Large intestine (tissue), 3 donors: ENCODE measurements around the gene COL6A6. TPM values are rescaled to one million over a fixed set of nuclear protein-coding genes. Genes with fewer than 3 reads are reported as not detected.

Experiments
- DNase-seq, 2 donors: peaks; one replicate each; pipeline versions ENCODE4 v3.0.0 to v3.0.0-alpha.2; 2013
- H3K27ac ChIP-seq: one replicate; pipeline ENCODE4 v1.5.1; 2013; ENCODE audit warnings: low read length
- H3K27me3 ChIP-seq: 2 replicates; pipeline ENCODE4 v1.6.1; 2013; ENCODE audit warnings: low read length; ENCODE audit not compliant: control insufficient read depth, insufficient read depth
- H3K36me3 ChIP-seq: 2 replicates; pipeline ENCODE4 v1.6.1; 2013; ENCODE audit warnings: low read length; ENCODE audit not compliant: control insufficient read depth, insufficient read depth
- H3K4me1 ChIP-seq: one replicate; pipeline ENCODE4 v1.6.1; 2013; ENCODE audit warnings: low read length; ENCODE audit not compliant: control insufficient read depth, insufficient read depth
- H3K4me3 ChIP-seq: one replicate; pipeline ENCODE4 v1.5.1; 2013; ENCODE audit warnings: low read length
- H3K9me3 ChIP-seq: one replicate; pipeline ENCODE4 v1.6.1; 2013; ENCODE audit warnings: mild to moderate bottlenecking, low read depth, low read length, moderate library complexity; ENCODE audit not compliant: control insufficient read depth
- WGBS: methylation state at CpG from one replicate; pipeline ENCODE4 v1.1.5; 2013; ENCODE audit warnings: low lambda C conversion rate; ENCODE audit not compliant: insufficient coverage; 5-methylcytosine and 5-hydroxymethylcytosine counted together
- polyA plus RNA-seq: library from polyadenylated mRNA; unstranded; fragments of 120-200 nt; gene quantifications from one replicate; pipeline ENCODE4 v1.2.1, GENCODE V29; 2013

COL6A6 gene
- polyA plus RNA-seq, 1 donor: 7.6 TPM

GRCh38 chr3:130504701-130505100 lies 12.3 kb upstream of the COL6A6 start:
- H3K27ac ChIP-seq: no peak overlapping the region
- H3K9me3 ChIP-seq: no peaks in the 10 kb centered on the region

DNA sequence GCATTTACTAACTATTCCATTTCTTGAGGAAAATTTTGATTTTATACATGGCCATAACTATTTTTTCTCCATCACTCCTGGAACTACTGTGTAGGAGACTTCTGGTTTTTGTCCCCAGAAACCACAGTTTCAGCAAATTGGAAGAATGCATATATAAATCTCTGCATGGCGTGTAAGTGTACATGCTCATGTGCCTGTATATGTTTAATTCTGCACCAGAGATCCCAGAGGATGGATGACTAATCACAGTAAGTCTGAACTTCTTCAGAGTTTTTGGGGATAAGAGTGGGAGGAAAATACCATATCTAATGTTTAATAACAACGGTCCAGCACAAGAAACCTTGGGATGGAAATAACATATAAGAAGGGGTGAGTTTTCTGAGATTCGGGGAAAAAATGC lies 10.9 kb upstream of the COL6A6 start:
- no peaks in the 10 kb centered on the region for H3K36me3 ChIP-seq
- no peak overlapping the region for H3K27ac ChIP-seq
- WGBS: no CpG with 5 or more reads among the region's 3 CpGs
- H3K4me3 ChIP-seq: no peak overlapping the region
- no peaks in the 10 kb centered on the region for H3K27me3 ChIP-seq
- no peaks in the 10 kb centered on the region for H3K4me1 ChIP-seq
- DNase-seq: no peak
- no peaks in the 10 kb centered on the region for H3K9me3 ChIP-seq

More at GRCh38 chr3:130504701-130505100, 12.3 kb upstream of the COL6A6 start:
- no peaks in the 10 kb centered on the region for H3K4me1 ChIP-seq
- no peaks in the 10 kb centered on the region for H3K27me3 ChIP-seq
- no peak for DNase-seq
- WGBS: 80% methylated on average over 1 of the region's 2 CpGs
- no peak overlapping the region for H3K4me3 ChIP-seq
- H3K36me3 ChIP-seq: no peaks in the 10 kb centered on the region

- no peaks in the 10 kb centered on the region for H3K27me3 ChIP-seq
- no peaks in the 10 kb centered on the region for H3K9me3 ChIP-seq
- H3K4me1 ChIP-seq: no peaks in the 10 kb centered on the region
- H3K4me3 ChIP-seq: no peak overlapping the region
- WGBS: no CpG with 5 or more reads among the region's 2 CpGs
- DNase-seq: no peak
- no peaks in the 10 kb centered on the region for H3K36me3 ChIP-seq
- H3K27ac ChIP-seq: no peak overlapping the region
These were observed 9.2 kb upstream of the COL6A6 start for GRCh38 chr3:130507746-130508145.

DNA sequence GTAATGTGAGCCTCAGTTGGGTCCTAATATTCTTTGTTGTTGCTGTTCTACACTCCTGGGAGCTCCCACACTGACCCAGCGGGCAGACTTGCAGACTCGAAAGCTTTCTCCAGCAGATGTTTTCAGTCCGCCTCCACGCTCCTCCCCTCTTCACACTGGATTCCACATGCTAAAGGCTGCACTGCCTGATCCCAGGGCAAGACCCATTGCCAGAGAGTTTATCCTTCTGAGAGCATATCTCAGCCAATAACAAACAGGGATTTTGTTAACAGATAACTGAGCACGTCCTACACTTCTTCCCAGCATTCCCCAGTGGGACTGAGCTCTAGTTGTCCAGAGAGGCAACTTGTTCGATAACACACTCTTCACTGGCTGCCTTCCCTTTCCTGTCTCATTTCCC lies 8.0 kb upstream of the COL6A6 start:
- peak in 1 of 2 donors; percentile 19 for DNase-seq
- no peaks in the 10 kb centered on the region for H3K9me3 ChIP-seq
- no peaks in the 10 kb centered on the region for H3K27me3 ChIP-seq
- H3K4me3 ChIP-seq: no peak overlapping the region
- H3K27ac ChIP-seq: no peak overlapping the region
- no peaks in the 10 kb centered on the region for H3K36me3 ChIP-seq
- 37% methylated on average over 4 of the region's 6 CpGs for WGBS
- no peaks in the 10 kb centered on the region for H3K4me1 ChIP-seq

DNA sequence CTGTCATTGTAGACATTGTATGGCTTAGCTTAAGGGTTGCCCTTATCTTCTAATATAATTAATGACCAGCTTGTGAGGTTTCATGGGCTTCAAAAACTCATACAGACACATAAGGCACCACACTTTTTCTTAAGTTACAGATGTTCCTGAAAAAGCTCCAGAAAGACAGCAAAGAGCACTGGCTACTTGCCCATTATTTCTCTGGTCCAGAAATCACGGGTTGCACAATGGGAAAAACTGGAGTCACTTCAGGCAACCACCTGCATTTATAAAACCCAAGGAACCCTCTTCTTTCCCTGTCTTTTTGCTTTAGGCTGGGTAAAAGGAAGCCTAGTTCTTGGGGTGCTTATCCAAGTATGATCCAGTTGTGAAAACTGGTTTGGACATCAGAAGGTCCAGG lies 2.3 kb upstream of the COL6A6 start:
- H3K9me3 ChIP-seq: no peaks in the 10 kb centered on the region
- H3K4me3 ChIP-seq: no peak overlapping the region
- no peaks in the 10 kb centered on the region for H3K36me3 ChIP-seq
- no peaks in the 10 kb centered on the region for H3K4me1 ChIP-seq
- H3K27ac ChIP-seq: no peak overlapping the region
- peaks cover 28% of the 10 kb centered on the region for H3K27me3 ChIP-seq
- WGBS: no CpG with 5 or more reads among the region's 1 CpG
- DNase-seq: no peak

DNA sequence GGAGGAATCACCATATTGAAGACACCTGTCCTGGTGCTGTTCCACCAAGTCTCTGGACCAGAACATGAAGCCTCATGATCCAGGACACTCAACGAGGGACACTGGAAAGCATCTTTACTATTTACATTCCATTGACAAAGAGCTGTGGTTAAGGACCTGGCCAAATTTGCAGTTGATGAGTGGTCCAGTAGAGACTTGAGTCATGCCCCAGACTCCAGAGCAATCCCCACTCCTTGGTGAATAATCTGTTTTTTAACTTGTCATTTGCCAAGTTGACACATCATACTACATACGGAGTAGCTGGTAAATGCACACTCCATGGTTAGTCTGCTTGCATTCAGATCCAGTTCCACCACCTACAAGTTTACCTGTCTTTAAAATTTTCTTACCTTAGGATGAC lies 1.2 kb upstream of the COL6A6 start:
- Histone ChIP-seq H3K4me3 (no peak overlapping the region), H3K4me1 (no peaks in the 10 kb centered on the region), H3K27me3 (peaks cover 28% of the 10 kb centered on the region), H3K27ac (no peak overlapping the region), H3K36me3 (no peaks in the 10 kb centered on the region), H3K9me3 (no peaks in the 10 kb centered on the region)
- DNase-seq: no peak
- no CpG with 5 or more reads among the region's 2 CpGs for WGBS

DNA sequence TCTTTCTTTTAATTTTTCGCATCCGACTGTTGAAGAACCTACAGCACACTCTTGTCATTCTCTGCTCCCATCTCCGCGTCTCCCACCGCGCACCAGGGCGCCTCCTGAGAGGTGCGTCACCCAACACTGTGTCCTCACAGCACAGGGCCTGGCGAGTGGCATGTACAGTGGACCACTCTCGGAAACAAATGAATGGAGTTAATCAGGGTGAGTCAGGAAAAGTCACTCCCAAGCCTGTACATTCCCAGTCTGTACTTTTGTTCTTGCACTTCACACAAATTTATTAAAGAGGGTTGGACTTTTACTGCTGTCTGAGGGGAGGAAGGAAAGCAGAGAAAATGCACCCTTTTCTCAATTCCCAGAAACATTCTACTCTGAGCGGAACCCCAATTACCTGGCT lies 625 bp downstream of the COL6A6 start:
- peaks cover 28% of the 10 kb centered on the region for H3K27me3 ChIP-seq
- H3K27ac ChIP-seq: no peak overlapping the region
- 33% methylated on average over 3 of the region's 11 CpGs for WGBS
- DNase-seq: no peak
- H3K4me1 ChIP-seq: no peaks in the 10 kb centered on the region
- no peak overlapping the region for H3K4me3 ChIP-seq
- no peaks in the 10 kb centered on the region for H3K36me3 ChIP-seq
- no peaks in the 10 kb centered on the region for H3K9me3 ChIP-seq

GRCh38 chr3:130519754-130520153 lies 2.8 kb downstream of the COL6A6 start:
- peaks cover 33% of the 10 kb centered on the region for H3K27me3 ChIP-seq
- WGBS: 89% methylated on average over 3 of the region's 4 CpGs
- DNase-seq: no peak
- no peaks in the 10 kb centered on the region for H3K36me3 ChIP-seq
- H3K27ac ChIP-seq: no peak overlapping the region
- no peaks in the 10 kb centered on the region for H3K9me3 ChIP-seq
- no peak overlapping the region for H3K4me3 ChIP-seq
- no peaks in the 10 kb centered on the region for H3K4me1 ChIP-seq

DNA sequence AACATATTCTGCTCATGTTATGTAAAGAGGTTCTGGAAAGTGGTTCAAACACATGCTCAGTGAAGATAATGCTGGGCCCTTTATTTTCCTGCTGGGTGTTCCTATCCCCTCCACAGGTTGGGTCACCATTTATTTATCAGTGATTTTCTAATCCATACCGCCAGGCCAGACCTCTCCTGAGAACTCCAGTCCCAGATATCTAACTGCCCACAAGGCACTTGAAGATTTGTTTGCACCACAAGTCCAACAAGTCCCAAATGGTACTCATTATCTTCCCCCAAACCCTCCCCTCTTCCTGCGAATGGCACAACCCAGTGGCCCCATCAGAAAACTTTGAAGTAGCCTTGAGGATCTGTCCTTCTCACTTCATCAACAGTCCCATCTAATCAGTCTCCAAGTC lies 5.4 kb downstream of the COL6A6 start:
- Histone ChIP-seq H3K27ac (no peak overlapping the region), H3K36me3 (no peaks in the 10 kb centered on the region), H3K27me3 (peaks cover 11% of the 10 kb centered on the region), H3K9me3 (no peaks in the 10 kb centered on the region), H3K4me3 (no peak overlapping the region), H3K4me1 (no peaks in the 10 kb centered on the region)
- 100% methylated on average over 1 of the region's 2 CpGs for WGBS
- no peak for DNase-seq

DNA sequence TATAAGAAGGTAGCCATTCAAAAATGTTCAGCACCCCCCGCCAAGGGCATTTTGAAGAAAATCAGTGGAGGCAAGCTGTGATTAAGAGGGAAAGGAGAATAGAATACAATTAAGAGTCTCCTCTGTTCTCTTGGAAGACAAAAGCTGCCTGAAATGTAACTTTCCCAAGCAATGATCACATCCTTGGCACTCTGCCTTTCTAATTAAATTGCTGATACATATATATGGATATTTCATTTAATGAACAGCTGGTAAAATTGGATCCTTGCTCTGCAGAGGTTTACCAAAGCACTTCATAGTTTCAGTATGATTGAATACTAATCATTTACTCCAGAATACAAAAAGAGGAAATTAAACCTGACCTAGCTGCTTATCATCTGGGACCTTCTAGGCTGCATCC lies 10.4 kb downstream of the COL6A6 start:
- DNase-seq: no peak
- WGBS: no CpG with 5 or more reads among the region's 1 CpG
- H3K9me3 ChIP-seq: no peaks in the 10 kb centered on the region
- H3K27me3 ChIP-seq: peaks cover 4% of the 10 kb centered on the region
- H3K36me3 ChIP-seq: no peaks in the 10 kb centered on the region
- no peaks in the 10 kb centered on the region for H3K4me1 ChIP-seq
- no peak overlapping the region for H3K27ac ChIP-seq
- H3K4me3 ChIP-seq: no peak overlapping the region

GRCh38 chr3:130528120-130528519 lies 11.1 kb downstream of the COL6A6 start:
- Histone ChIP-seq H3K9me3 (no peaks in the 10 kb centered on the region), H3K4me1 (no peaks in the 10 kb centered on the region), H3K27ac (no peak overlapping the region), H3K27me3 (peaks cover 4% of the 10 kb centered on the region), H3K36me3 (no peaks in the 10 kb centered on the region), H3K4me3 (no peak overlapping the region)
- no peak for DNase-seq
- no CpG with 5 or more reads among the region's 1 CpG for WGBS
